NCI-H446 (cell line): ENCODE results near the gene CCDC150.
"Not testable (repeated sequence)": the region's sequence is repeated elsewhere in the genome, so short reads cannot be mapped to it uniquely, and the experiment has no call there.

Experiments used
- DNase-seq, 2 experiments: peaks; one replicate each; lab custom pipeline; 2025; lab: John Stamatoyannopoulos, UW

The CCDC150 gene

GRCh38 chr2:196711625-196712024 is 72.1 kb downstream of the CCDC150 start:
- DNase-seq = no peak

DNA sequence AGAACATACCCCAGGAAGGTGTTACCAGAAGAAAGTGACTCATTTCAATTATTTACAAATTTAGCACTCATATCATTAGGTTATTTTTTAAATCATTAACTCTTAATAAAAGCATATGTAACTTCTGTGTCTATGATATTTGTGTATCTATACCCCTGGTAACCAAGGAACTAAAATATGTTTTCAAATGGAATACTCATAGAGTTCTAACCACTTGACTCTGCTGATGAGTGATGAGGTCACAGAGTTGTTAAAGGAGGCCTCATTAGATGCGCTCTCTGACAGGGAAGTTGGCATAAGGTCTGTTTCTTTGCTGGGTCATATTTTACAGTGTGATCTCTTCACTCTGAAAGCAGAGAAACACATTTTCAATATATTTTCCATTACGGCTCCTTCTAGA is 73.4 kb downstream of the CCDC150 start:
- no peak for DNase-seq

- DNase-seq = no peak
Measured at GRCh38 chr2:196718419-196719109, 79.0 kb downstream of the CCDC150 start.

DNA sequence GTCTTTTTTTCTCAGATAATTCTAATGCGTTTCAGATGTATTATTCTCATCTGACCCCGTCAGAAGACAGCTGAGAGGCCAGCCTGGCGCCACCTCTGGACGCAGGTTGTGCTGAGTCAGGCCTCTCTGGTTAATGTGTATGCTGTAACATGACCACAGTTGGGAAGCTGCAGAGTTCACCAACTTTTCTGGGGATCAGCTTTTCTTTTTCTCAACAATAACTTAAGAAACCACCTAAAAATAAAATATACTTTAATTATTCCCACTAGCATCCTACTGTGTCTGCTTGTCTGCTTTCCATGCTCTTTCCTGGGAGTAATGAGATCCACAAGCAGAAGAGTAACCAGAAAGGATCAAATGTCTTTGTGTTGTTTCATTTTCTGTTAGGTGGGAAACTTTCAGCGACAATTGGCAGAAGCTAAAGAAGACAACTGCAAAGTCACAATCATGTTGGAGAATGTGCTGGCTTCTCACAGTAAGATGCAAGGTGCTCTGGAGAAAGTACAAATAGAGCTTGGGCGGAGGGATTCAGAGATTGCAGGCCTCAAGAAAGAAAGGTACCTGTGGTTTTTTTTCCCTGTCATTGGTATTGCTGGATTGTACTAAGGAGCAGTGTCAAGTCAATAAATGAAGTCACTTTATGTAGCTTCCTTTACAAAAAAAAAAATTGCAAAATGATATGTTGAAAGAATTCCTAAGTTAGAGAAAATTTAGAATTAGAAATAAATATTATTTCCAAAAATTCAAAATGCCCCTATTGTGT is 79.8 kb downstream of the CCDC150 start:
- DNase-seq = no peak

GRCh38 chr2:196723571-196723970 is 84.1 kb downstream of the CCDC150 start:
- DNase-seq = no peak

DNA sequence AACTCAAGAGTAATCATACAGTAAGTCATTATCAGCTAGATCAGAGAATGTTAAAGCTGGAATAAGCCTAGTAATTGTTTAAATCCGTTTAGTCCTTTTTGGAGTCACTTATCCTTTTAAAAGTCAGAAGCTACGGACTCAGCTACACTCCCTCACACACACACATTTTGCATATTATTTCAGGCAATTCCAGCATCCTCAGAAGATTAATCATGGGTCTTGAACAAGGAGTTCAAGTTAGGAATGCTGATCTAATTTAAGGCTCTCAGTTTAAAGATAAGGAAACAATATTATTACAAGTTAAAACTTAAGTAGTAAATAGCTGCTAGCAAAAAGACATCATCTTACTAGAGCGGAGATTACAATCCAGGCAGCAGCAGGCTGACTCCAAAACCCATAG is 85.7 kb downstream of the CCDC150 start:
- DNase-seq = no peak

- DNase-seq = no peak
Measured at GRCh38 chr2:196725882-196726281, 86.4 kb downstream of the CCDC150 start.

DNA sequence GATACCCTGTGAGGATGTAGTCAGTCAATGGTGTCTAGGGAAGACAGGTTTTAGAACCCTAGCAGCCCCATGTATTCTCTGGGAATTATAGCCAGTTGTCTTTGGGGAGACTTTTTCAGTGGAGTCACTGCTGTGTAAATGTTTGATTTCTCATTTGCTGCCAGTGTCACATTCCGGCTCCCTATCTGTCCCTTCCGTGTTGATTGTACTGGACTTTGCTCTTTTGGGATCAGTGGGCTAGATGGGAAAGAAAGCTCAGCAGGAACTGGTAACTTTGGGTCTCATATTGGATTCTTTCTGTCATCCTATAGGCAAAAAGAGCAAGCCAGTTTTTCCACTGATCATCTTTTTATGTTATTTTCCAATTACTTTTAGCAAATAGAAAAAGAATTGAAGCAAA is 89.9 kb downstream of the CCDC150 start:
- no peak for DNase-seq

GRCh38 chr2:196736646-196737045 is 97.1 kb downstream of the CCDC150 start:
- DNase-seq = not testable (repeated sequence)

GRCh38 chr2:196737046-196737445 is 97.5 kb downstream of the CCDC150 start:
- no peak for DNase-seq

DNA sequence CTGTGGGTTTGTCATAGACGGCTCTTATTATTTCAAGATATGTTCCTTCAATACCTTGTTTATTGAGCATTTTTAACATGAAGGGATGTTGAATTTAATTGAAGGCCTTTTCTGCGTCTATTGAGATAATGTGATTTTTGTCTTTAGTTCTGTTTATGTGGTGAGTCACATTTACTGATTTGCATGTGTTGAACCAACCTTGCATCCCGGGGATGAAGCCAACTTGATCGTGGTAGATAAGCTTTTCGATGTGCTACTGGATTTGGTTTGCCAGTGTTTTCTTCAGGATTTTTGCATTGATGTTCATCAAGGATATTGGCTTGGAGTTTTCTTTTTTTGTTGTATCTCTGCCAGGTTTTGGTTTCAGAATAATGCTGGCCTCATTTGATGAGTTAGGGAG is 99.5 kb downstream of the CCDC150 start:
- DNase-seq = no peak

DNA sequence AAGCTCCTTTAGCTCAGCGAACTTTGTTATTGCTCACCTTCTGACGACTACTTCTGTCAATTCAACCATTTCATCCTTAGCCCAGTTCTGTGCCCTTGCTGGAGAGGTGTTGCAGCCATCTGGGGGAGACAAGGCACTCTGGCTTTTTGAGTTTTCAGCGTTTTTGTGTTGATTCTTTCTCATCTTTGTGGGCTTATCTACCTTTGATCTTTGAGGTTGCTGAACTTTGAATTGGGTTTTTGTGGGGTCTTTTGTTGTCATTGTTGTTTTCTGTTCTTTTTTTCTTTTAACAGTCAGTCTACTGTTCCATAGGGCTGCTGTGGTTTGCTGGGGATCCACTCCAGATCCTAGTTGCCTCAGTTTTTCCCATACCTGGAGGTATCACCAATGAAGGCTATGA is 102.7 kb downstream of the CCDC150 start:
- no peak for DNase-seq

GRCh38 chr2:196742685-196743084 is 103.2 kb downstream of the CCDC150 start:
- DNase-seq = no peak

DNA sequence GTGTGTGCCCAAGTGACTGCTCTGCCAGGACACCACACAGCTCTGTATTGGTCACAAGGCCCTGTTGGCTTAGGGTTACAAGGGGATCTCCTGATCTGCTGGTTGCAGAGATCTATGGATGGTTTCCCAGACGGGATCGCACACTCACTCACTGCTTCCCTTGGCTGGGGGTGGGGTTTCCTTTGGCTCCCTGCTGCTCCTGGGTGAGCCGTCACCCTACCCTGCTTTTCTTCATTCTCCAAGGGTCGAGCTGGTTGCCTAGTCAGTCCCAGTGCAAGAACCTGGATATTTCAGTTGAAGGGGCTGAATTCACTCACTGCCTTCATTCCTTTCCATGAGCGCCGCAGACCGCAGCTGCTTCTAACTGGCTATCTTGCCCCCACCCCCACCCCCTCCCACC is 103.7 kb downstream of the CCDC150 start:
- DNase-seq = no peak

- no peak for DNase-seq
Measured at GRCh38 chr2:196745711-196746110, 106.2 kb downstream of the CCDC150 start.

DNA sequence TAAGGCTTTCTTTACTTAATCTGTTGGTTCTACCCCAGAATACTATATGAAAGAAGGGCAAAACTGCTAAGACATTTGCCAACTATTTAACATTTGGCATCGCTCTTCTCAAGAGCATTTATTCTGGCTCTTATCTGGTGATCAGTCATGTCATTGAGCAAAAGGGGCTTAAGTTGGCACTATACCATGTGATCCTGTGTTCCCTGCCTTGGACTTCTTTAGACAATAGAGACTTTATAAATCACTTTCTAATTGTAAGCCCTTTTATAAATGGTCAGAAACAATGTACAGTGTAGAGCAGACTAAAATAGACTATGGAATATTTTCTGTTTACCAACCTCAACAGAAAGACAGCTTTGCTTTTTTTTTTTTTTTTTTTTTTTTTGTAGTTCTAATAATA is 107.9 kb downstream of the CCDC150 start:
- no peak for DNase-seq

DNA sequence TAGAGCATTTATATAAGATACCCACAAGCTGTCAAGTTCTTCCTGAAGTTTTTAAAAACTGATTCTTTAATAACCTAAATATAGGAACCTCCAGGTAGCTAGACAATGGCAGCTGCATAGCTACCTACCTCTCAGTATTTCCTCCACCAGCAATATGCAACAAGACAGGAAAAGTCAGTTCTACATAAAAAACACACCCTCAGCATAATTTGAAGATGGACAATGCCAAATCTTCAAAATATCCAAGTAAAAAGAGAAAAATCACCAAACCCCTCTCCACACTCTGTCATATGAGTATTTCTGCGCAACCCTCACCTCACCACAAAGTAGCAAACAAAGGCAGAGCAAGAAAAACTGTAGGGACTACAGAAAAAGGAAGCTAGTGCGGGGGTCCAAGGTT is 108.6 kb downstream of the CCDC150 start:
- DNase-seq = no peak

GRCh38 chr2:196750291-196750923 is 110.9 kb downstream of the CCDC150 start:
- no peak for DNase-seq

- DNase-seq = peak in 1 of 2 experiments; percentile 27
Measured at GRCh38 chr2:196750977-196751631, 111.6 kb downstream of the CCDC150 start.

GRCh38 chr2:196758474-196759377 is 119.2 kb downstream of the CCDC150 start:
- DNase-seq = peak in 1 of 2 experiments; percentile 9

- DNase-seq = no peak
Measured at GRCh38 chr2:196759378-196759706, 119.8 kb downstream of the CCDC150 start.

DNA sequence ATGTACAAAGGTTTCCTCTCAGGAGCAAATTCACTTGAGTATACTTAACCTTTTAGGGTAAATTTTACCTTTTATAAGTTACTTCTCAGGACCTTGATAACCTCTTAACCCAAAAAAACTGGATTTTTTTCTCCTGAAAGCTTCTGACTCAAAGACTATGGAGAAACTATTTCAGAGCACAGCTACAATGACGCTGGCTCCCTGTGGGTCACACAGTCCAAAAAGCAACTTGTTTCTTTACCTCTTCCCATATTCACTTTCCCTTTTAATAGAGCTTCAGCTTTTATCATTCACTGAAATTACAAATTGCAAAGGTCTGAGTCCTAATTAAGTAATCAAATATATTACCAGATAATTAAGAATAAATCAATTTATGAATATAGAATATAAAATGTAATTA is 127.6 kb downstream of the CCDC150 start:
- DNase-seq = no peak
